Neutrophil (primary cell): ENCODE measurements around the gene FUT8.
"Not testable (repeated sequence)": the region's sequence is repeated elsewhere in the genome, so short reads cannot be mapped to it uniquely, and the experiment has no call there.

Experiments used
- H3K27ac ChIP-seq: fragments of 200-600 bp; sonication (generic); 2 replicates; pipeline ENCODE4 v1.5.1; 2016; ENCODE audit warnings: mild to moderate bottlenecking, moderate library complexity
- H3K27me3 ChIP-seq: fragments of 200-600 bp; sonication (generic); 2 replicates; pipeline ENCODE4 v1.6.0; 2016; ENCODE audit warnings: mild to moderate bottlenecking
- H3K36me3 ChIP-seq: fragments of 200-600 bp; sonication (generic); 2 replicates; pipeline ENCODE4 v1.5.1; 2017
- H3K4me1 ChIP-seq, 2 experiments: fragments of 200-600 bp in 1 of 2; sonication (generic) in 1 of 2; 1 replicate in 1 of 2; 2 replicates in 1 of 2; pipeline versions ENCODE4 v1.5.1 to v1.6.1; 2013 to 2016; ENCODE audit warnings: low read depth in 1 of 2, low read length in 1 of 2, mild to moderate bottlenecking in 1 of 2, moderate library complexity in 1 of 2; ENCODE audit not compliant: control insufficient read depth in 1 of 2, insufficient read depth in 1 of 2
- H3K4me3 ChIP-seq, 2 experiments: fragments of 200-600 bp in 1 of 2; sonication (generic) in 1 of 2; 1 replicate in 1 of 2; 2 replicates in 1 of 2; pipeline ENCODE4 v1.5.1; 2013 to 2016; ENCODE audit warnings: low read depth in 1 of 2, low read length in 1 of 2, mild to moderate bottlenecking in 1 of 2, moderate library complexity in 1 of 2
- H3K9me3 ChIP-seq: fragments of 200-600 bp; sonication (generic); 2 replicates; pipeline ENCODE4 v1.5.1; 2016
- CTCF ChIP-seq: fragments of 200-600 bp; sonication (generic); IDR thresholded peaks from 2 replicates; pipeline ENCODE4 v1.5.1; 2016; ENCODE audit warnings: antibody characterized with exemption

The FUT8 gene

DNA sequence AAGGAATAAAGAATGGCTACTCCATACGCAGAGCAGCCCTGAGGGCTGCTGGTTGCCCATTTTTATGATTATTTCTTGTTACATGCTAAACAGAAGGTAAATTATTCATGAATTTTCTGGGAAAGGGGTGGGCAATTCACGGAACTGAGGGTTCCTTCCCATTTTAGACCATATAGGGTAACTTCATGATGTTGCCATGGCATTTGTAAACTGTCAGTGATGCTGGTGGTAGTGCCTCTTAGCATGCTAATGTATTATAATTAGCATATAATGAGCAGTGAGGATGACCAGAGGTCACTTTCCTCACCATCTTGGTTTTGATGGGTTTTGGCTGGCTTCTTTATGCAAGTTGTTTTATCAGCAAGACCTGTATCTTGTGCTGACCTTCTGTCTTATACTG is 273.0 kb downstream of the FUT8 start:
- Histone ChIP-seq H3K4me3 (no peak overlapping the region), H3K27me3 (no peaks in the 10 kb centered on the region), H3K9me3 (no peaks in the 10 kb centered on the region), H3K27ac (no peak overlapping the region), H3K4me1 (no peaks in the 10 kb centered on the region), H3K36me3 (no peaks in the 10 kb centered on the region)
- no peak for TF ChIP-seq CTCF

- Histone ChIP-seq H3K36me3 (no peaks in the 10 kb centered on the region), H3K9me3 (no peaks in the 10 kb centered on the region), H3K4me3 (no peak overlapping the region), H3K4me1 (no peaks in the 10 kb centered on the region), H3K27me3 (no peaks in the 10 kb centered on the region), H3K27ac (no peak overlapping the region)
- no peak for TF ChIP-seq CTCF
Measured at GRCh38 chr14:65686761-65687160, 274.2 kb downstream of the FUT8 start.

- H3K27ac ChIP-seq: no peak overlapping the region
- no peak overlapping the region for H3K4me3 ChIP-seq
- TF ChIP-seq CTCF: no peak
- H3K4me1 ChIP-seq: no peaks in the 10 kb centered on the region
- H3K9me3 ChIP-seq: no peaks in the 10 kb centered on the region
- H3K36me3 ChIP-seq: no peaks in the 10 kb centered on the region
- H3K27me3 ChIP-seq: no peaks in the 10 kb centered on the region
Measured at GRCh38 chr14:65689070-65689469, 276.5 kb downstream of the FUT8 start.

- H3K4me3 ChIP-seq, H3K27me3 ChIP-seq, H3K36me3 ChIP-seq, H3K4me1 ChIP-seq, H3K27ac ChIP-seq, H3K9me3 ChIP-seq: not testable (repeated sequence)
Measured at GRCh38 chr14:65692566-65692965, 280.0 kb downstream of the FUT8 start.

DNA sequence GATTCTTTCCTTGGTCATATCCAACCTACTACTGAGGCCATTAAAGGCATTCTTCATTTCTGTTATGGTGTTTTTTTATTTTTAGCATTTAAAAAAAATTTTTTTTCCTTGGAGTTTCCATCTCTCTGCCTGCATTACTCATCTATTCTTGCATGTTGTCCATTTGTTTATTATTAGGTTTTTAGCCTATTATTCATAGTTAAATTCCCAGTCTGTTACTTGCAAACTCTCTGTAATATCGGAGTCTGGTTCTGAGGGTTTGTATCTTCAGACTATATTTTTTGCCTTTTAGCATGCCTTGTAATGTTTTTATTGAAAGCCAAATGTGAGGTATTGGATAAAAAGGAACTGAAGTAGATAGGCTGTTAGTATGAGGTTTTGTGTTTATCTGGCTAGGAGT is 284.3 kb downstream of the FUT8 start:
- no peak for TF ChIP-seq CTCF
- no peaks in the 10 kb centered on the region for H3K36me3 ChIP-seq
- H3K27ac ChIP-seq: no peak overlapping the region
- H3K27me3 ChIP-seq: no peaks in the 10 kb centered on the region
- no peak overlapping the region for H3K4me3 ChIP-seq
- no peaks in the 10 kb centered on the region for H3K9me3 ChIP-seq
- H3K4me1 ChIP-seq: no peaks in the 10 kb centered on the region

DNA sequence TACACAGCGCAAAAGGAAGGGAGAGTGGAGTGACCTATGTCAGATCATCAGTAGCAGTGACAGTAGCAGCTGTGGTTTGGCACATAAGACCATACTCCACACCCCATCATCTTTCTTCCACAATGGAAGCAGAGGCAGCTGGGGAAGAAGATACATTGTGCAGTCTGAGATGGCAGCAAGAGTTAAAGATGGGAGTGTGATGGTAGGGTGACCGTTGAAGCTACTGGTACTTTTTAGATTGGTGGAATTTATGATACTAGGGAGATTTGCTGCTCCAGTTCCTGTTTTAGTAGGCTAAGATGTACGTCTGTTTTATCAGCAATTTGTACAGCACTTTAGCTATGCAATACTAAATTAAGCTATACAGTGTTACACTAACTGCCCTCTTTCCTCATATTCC is 291.0 kb downstream of the FUT8 start:
- no peak for TF ChIP-seq CTCF
- no peaks in the 10 kb centered on the region for H3K9me3 ChIP-seq

More for the DNA sequence above, 291.0 kb downstream of the FUT8 start:
- H3K36me3 ChIP-seq: no peaks in the 10 kb centered on the region
- no peak overlapping the region for H3K4me3 ChIP-seq
- no peaks in the 10 kb centered on the region for H3K27me3 ChIP-seq
- no peaks in the 10 kb centered on the region for H3K4me1 ChIP-seq
- no peak overlapping the region for H3K27ac ChIP-seq
